Panc1 (cell line): ENCODE measurements around the gene CFAP97D1. TPM values are rescaled to one million over a fixed set of nuclear protein-coding genes. Genes with fewer than 3 reads are reported as not detected.

ENCODE experiments used
- ATAC-seq: fragments of 200-7000 bp; cut with Tn5 transposase; 2 replicates; pipeline ENCODE4 v1.9.1; 2020; ENCODE audit warnings: mild to moderate bottlenecking, moderate library complexity
- BruUV-seq: library from RNA; stranded (reverse); fragments of 400-500 nt; replicated peaks from 2 replicates; lab custom pipeline; 2021; lab: Mats Ljungman, UMichigan
- CTCF ChIA-PET: fragments of 300-600 bp; sonication (Branson Sonifier 250); formaldehyde crosslinking; loops from one replicate; lab custom pipeline; 2022; ENCODE audit warnings: antibody characterized with exemption; lab: Charles Lee
- POLR2A ChIA-PET: fragments of 300-600 bp; sonication (Branson Sonifier 250); formaldehyde crosslinking; loops from one replicate; lab custom pipeline; 2022; ENCODE audit warnings: antibody characterized with exemption; lab: Charles Lee
- DNase-seq: peaks from one replicate; pipeline ENCODE4 v3.0.0-alpha.2; 2010; ENCODE audit warnings: low read depth, low spot score
- H3K27ac ChIP-seq: 2 replicates; pipeline ENCODE4 v1.5.1; 2011; ENCODE audit warnings: mild to moderate bottlenecking, low read length, inconsistent platforms
- H3K27me3 ChIP-seq: fragments of 200-500 bp; sonication (Bioruptor generic); 2 replicates; pipeline ENCODE4 v1.6.0; 2014; ENCODE audit warnings: low read length, inconsistent platforms; ENCODE audit not compliant: control insufficient read depth, insufficient read depth
- H3K36me3 ChIP-seq: fragments of 200-500 bp; sonication (Bioruptor generic); 2 replicates; pipeline ENCODE4 v1.5.1; 2014; ENCODE audit warnings: inconsistent platforms, mild to moderate bottlenecking, low read length, moderate library complexity; ENCODE audit not compliant: control insufficient read depth, insufficient read depth
- H3K4me1 ChIP-seq: 2 replicates; pipeline ENCODE4 v1.5.1; 2011; ENCODE audit warnings: inconsistent platforms, mild to moderate bottlenecking, low read length, moderate library complexity; ENCODE audit not compliant: control insufficient read depth, insufficient read depth
- H3K4me3 ChIP-seq, 2 experiments: 2 replicates each; pipeline ENCODE4 v1.5.1; 2011 to 2012; ENCODE audit warnings: low read depth in 2 of 2, low read length in 2 of 2, mild to moderate bottlenecking in 2 of 2, inconsistent platforms in 1 of 2, moderate library complexity in 1 of 2
- H3K9me3 ChIP-seq: fragments of 200-500 bp; sonication (Bioruptor generic); 2 replicates; pipeline ENCODE4 v1.5.1; 2014; ENCODE audit warnings: low read depth, mild to moderate bottlenecking, inconsistent platforms, low read length, moderate library complexity; ENCODE audit not compliant: control insufficient read depth, insufficient read depth
- POLR2AphosphoS5 ChIP-seq: IDR thresholded peaks from 2 replicates; pipeline ENCODE4 v1.6.1; 2012; ENCODE audit warnings: mild to moderate bottlenecking, low read depth, low read length, moderate library complexity
- SIN3A ChIP-seq: IDR thresholded peaks from 2 replicates; pipeline ENCODE4 v1.6.1; 2012; ENCODE audit warnings: low read depth, mild to moderate bottlenecking, low read length, moderate library complexity, borderline replicate concordance; ENCODE audit not compliant: insufficient read depth
- TCF7L2 ChIP-seq: IDR thresholded peaks from 2 replicates; pipeline ENCODE4 v1.6.1; 2011; ENCODE audit warnings: mild to moderate bottlenecking, low read depth, low read length, inconsistent platforms
- in situ Hi-C: cut with HindIII; loops from 2 replicates; pipeline ENCODE4 v1.10.0; 2016; ENCODE audit warnings: low sequenced_read_pairs, low pct_unique_long_range_greater_than_20kb
- intact Hi-C: fragments of 100-400 bp; cut with micrococcal nuclease; formaldehyde crosslinking; loops from one replicate; pipeline ENCODE4 v1.10.0; 2022; ENCODE audit not compliant: unreplicated experiment
- total RNA-seq: library from RNA; stranded (reverse); gene quantifications from one replicate; pipeline ENCODE4 v1.2.1, GENCODE V29; 2021; ENCODE audit not compliant: unreplicated experiment
- TF ChIP-seq, protein P1 (sequence below), 2 experiments: IDR thresholded peaks; 2 replicates each; pipeline ENCODE4 v1.6.1; 2011 to 2012; ENCODE audit warnings: low read depth in 2 of 2, control low read depth in 1 of 2, low read length in 1 of 2, mild to moderate bottlenecking in 1 of 2, moderate library complexity in 1 of 2; ENCODE audit not compliant: insufficient read depth in 1 of 2
- TF ChIP-seq, protein P2 (sequence below): fragments of 450-650 bp; IDR thresholded peaks from 2 replicates; pipeline ENCODE4 v1.5.1; 2017; ENCODE audit warnings: mild to moderate bottlenecking

Gene CFAP97D1
- total RNA-seq, 1 experiment from 2014 or later = not detected

GRCh38 chr17:43832976-43833829 lies 53.0 kb downstream of the CFAP97D1 start, which contains the start of gene MPP3:
Gene MPP3, minus strand, starts transcription at chr17:43833146. Its CDS starts 1,240 bp downstream, at chr17:43831906.
- Histone ChIP-seq H3K36me3 (no peaks in the 10 kb centered on the region), H3K27me3 (no peaks in the 10 kb centered on the region), H3K4me3 (peak within 1 kb of the TSS; percentile 49 to 61), H3K27ac (no peak within 1 kb of the TSS), H3K4me1 (no peaks in the 10 kb centered on the region; the same call in 1 of the 2 replicates), H3K9me3 (no peaks in the 10 kb centered on the region)
- DNase-seq = no peak
- TF ChIP-seq SIN3A (peak; percentile 49; the same call in 1 of the 2 replicates), TCF7L2 (no peak)
- no TSS peak for BruUV-seq
- intact Hi-C loops = no loop called here
- POLR2A ChIA-PET = no interaction called here
- ATAC-seq = peak; percentile 95
- in situ Hi-C loops = no loop called here
- CTCF ChIA-PET = no interaction called here

GRCh38 chr17:43834106-43834505 lies 53.9 kb downstream of the CFAP97D1 start:
- ChIA-PET POLR2A (no interaction called here), CTCF (no interaction called here)
- Histone ChIP-seq H3K4me1 (peaks cover under 1% of the 10 kb centered on the region), H3K36me3 (no peaks in the 10 kb centered on the region), H3K9me3 (no peaks in the 10 kb centered on the region), H3K27me3 (no peaks in the 10 kb centered on the region), H3K4me3 (no peak overlapping the region), H3K27ac (no peak overlapping the region)
- no TSS peak for BruUV-seq
- DNase-seq = no peak
- in situ Hi-C loops (no loop called here), intact Hi-C loops (no loop called here)
- no peak for ATAC-seq
- TF ChIP-seq POLR2AphosphoS5 (no peak), TCF7L2 (no peak), SIN3A (no peak)
- TF ChIP-seq, protein P1, sequence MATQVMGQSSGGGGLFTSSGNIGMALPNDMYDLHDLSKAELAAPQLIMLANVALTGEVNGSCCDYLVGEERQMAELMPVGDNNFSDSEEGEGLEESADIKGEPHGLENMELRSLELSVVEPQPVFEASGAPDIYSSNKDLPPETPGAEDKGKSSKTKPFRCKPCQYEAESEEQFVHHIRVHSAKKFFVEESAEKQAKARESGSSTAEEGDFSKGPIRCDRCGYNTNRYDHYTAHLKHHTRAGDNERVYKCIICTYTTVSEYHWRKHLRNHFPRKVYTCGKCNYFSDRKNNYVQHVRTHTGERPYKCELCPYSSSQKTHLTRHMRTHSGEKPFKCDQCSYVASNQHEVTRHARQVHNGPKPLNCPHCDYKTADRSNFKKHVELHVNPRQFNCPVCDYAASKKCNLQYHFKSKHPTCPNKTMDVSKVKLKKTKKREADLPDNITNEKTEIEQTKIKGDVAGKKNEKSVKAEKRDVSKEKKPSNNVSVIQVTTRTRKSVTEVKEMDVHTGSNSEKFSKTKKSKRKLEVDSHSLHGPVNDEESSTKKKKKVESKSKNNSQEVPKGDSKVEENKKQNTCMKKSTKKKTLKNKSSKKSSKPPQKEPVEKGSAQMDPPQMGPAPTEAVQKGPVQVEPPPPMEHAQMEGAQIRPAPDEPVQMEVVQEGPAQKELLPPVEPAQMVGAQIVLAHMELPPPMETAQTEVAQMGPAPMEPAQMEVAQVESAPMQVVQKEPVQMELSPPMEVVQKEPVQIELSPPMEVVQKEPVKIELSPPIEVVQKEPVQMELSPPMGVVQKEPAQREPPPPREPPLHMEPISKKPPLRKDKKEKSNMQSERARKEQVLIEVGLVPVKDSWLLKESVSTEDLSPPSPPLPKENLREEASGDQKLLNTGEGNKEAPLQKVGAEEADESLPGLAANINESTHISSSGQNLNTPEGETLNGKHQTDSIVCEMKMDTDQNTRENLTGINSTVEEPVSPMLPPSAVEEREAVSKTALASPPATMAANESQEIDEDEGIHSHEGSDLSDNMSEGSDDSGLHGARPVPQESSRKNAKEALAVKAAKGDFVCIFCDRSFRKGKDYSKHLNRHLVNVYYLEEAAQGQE (IDR thresholded peaks at IDR 0.05; ENCODE audit: insufficient read depth in 1 of 2, low read depth in 2 of 2, low read length in 1 of 2) = no peak
- TF ChIP-seq, protein P2, sequence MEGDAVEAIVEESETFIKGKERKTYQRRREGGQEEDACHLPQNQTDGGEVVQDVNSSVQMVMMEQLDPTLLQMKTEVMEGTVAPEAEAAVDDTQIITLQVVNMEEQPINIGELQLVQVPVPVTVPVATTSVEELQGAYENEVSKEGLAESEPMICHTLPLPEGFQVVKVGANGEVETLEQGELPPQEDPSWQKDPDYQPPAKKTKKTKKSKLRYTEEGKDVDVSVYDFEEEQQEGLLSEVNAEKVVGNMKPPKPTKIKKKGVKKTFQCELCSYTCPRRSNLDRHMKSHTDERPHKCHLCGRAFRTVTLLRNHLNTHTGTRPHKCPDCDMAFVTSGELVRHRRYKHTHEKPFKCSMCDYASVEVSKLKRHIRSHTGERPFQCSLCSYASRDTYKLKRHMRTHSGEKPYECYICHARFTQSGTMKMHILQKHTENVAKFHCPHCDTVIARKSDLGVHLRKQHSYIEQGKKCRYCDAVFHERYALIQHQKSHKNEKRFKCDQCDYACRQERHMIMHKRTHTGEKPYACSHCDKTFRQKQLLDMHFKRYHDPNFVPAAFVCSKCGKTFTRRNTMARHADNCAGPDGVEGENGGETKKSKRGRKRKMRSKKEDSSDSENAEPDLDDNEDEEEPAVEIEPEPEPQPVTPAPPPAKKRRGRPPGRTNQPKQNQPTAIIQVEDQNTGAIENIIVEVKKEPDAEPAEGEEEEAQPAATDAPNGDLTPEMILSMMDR = no peak

Other genes starting within 250 kb of the CFAP97D1 start
- gene ETV4, start 234.1 kb upstream of the CFAP97D1 start, total RNA-seq = 8.3 TPM
- 0.21 TPM for gene MEOX1, start 118.5 kb upstream of the CFAP97D1 start, total RNA-seq
- gene SOST, start 21.6 kb upstream of the CFAP97D1 start, total RNA-seq = not detected
- 41.6 TPM for gene DUSP3, start 1.5 kb upstream of the CFAP97D1 start, total RNA-seq
- gene MPP3, start 52.7 kb downstream of the CFAP97D1 start, total RNA-seq = 7.1 TPM
- gene CD300LG, start 66.7 kb downstream of the CFAP97D1 start, total RNA-seq = not detected
- 3.5 TPM for gene MPP2, start 127.1 kb downstream of the CFAP97D1 start, total RNA-seq
- gene PPY, start 162.0 kb downstream of the CFAP97D1 start, total RNA-seq = not detected
- not detected for gene PYY, start 173.5 kb downstream of the CFAP97D1 start, total RNA-seq
- 2.7 TPM for gene NAGS, start 224.2 kb downstream of the CFAP97D1 start, total RNA-seq
- gene TMEM101, start 234.5 kb downstream of the CFAP97D1 start, total RNA-seq = 32.8 TPM